M059J (cell line): Measurements from ENCODE around the gene RNF224. TPM values are rescaled to one million over a fixed set of nuclear protein-coding genes. Genes with fewer than 3 reads are reported as not detected.
A peak's percentile ranks its signal among the peaks of the same experiment; 100 is the strongest.

Source experiments
- DNase-seq: peaks from one replicate; pipeline ENCODE4 v3.0.0-alpha.2; 2012; ENCODE audit warnings: low read depth
- total RNA-seq: library from RNA; depleted of rRNA; stranded (reverse); fragments of >200 nt; shearing (Covaris generic); gene quantifications from 2 replicates; pipeline ENCODE4 v1.2.3, GENCODE V29; 2014; rRNA removed

Gene RNF224
- total RNA-seq = not detected in 2 replicates

GRCh38 chr9:137227054-137227852, at the start of gene RNF224:
Gene RNF224, plus strand, starts transcription at chr9:137227502. Its CDS starts 834 bp downstream, at chr9:137228336.
- DNase-seq = peak; percentile 80

GRCh38 chr9:137178201-137178938, 48.9 kb upstream of the RNF224 start:
- DNase-seq = peak; percentile 60

DNA sequence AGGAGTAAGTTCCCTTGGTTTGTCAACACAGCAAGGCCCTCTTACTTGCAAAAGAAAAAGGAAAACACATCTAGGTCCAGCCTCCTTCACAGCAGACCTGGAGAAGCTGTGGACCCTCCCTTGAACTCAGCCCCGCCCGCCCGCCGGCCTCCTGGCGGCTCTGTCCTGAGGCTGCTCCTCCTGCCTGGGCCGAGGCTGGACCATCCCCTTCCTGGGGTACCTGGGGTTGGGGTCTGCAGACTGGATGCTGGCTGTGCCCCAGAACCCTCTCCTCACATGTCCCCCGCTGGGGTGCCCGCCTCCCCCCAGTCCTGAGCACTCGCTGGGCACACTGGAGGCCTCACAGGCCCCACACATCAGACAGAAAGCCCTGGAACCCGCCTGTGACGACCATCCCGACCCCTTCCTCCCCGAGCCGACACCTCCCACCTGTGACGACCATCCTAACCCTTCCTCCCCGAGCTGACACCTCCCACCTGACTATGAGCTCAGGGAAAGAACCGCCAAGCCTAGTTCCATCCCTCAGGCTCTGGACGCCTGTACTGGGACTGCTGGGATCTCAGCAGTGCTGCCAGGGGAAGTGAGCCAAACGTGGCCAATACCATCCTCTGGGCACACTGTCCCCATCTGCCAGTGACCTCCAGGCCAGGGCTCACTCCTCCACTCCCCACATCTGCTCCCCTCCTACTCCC, 48.2 kb upstream of the RNF224 start:
- DNase-seq = no peak

GRCh38 chr9:137179761-137180160, 47.5 kb upstream of the RNF224 start:
- DNase-seq = no peak

DNA sequence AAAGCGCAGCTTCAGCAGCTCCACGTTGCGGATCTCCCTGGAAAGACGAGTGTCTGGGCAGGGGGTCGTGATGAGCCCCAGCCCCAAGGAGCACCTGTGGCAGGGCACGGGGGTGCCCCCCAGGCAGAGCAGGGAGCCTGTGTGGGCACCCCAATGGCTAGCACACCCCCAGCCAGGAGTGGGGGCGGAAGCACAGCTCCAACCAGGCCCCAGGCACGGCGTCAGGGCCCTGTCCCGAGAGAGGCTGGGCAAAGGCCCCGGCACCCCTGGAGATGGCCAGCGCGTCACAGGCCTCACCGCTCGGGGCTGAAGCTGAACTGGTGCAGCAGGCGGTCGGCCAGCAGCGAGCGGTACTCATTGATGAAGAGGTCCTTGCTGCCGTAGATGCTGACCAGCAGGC, 46.8 kb upstream of the RNF224 start:
- no peak for DNase-seq

GRCh38 chr9:137181680-137182079, 45.6 kb upstream of the RNF224 start:
- no peak for DNase-seq

DNA sequence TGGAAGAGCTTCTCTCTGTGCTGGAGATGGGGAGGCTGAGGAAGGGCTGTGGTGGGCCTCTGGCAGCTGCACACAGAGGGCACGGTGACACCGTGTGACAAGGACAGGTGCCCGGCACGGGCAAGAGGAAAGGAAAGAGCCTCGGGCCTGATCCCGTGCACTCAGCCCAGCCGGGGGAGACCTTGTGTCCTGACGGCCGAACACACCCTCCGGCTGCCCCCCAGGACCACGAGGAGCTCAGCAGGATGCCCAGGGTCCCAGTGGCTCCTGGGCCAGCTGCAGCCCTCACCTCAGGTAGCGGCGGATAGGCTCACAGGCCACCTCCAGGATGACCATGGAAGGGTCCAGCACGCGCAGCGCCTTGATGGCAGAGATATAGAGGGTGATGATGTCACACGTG, 44.5 kb upstream of the RNF224 start:
- DNase-seq = no peak

GRCh38 chr9:137183980-137184595, 43.2 kb upstream of the RNF224 start:
- no peak for DNase-seq

DNA sequence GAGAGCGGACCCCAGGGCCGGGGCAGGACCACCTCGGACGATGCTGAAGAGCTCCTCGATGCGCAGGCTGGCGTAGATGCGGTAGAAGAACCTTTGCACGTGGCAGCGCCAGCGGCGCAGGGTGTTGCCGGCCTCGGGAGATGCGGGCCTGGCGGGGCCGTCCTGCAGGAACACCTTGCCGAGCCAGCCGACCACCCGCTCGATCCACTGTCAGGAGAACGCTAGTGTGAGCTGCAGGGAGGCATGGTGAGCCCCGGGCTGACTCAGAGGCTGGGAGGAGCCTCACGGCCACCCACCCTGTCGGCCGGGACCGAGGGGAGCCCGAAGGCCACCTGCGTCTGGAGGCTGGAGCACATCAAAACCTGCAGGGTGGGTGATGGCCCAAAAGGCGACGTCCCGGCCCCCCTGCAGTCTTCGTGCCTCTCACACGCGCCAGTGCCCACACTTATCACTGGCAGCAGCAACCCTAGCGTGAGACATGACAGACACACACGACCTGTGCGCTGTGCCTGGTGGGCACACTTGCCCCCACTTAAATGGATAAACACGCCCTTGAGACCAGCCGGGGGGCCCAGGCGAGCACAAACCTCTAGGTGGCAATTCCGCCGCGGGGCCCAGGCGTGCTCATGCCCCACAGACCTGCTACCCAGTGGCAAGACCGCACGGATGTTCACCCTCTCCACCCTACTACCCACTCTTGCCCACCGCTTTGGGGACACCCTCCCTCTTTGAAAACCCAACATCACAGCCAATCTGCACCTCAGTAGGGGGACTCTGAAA, 42.2 kb upstream of the RNF224 start:
- no peak for DNase-seq

DNA sequence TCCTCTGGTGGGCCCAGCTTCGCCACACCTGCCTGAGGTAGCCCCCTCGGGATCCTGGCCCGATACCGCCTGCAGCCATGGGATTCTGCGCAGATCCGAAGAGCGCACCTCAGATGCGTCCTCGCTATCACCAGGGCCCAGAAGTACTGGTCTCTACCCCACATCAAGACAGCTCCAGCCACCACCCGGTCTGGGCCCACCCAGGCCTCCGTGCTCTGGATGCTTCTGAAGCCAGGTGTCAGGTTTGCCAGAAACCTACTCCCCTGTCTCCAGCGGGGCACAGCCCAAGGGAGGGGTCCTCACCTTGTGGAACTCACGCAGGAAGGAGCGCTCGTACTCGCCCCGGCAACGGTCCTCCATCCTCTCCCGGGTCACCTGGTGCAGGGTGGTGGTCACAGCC, 41.4 kb upstream of the RNF224 start:
- DNase-seq = no peak

GRCh38 chr9:137186385-137186784, 40.9 kb upstream of the RNF224 start:
- DNase-seq = no peak

- DNase-seq = no peak
Measured at GRCh38 chr9:137187386-137187785, 39.9 kb upstream of the RNF224 start.

- DNase-seq = no peak
Measured at GRCh38 chr9:137188086-137188489, 39.2 kb upstream of the RNF224 start.

DNA sequence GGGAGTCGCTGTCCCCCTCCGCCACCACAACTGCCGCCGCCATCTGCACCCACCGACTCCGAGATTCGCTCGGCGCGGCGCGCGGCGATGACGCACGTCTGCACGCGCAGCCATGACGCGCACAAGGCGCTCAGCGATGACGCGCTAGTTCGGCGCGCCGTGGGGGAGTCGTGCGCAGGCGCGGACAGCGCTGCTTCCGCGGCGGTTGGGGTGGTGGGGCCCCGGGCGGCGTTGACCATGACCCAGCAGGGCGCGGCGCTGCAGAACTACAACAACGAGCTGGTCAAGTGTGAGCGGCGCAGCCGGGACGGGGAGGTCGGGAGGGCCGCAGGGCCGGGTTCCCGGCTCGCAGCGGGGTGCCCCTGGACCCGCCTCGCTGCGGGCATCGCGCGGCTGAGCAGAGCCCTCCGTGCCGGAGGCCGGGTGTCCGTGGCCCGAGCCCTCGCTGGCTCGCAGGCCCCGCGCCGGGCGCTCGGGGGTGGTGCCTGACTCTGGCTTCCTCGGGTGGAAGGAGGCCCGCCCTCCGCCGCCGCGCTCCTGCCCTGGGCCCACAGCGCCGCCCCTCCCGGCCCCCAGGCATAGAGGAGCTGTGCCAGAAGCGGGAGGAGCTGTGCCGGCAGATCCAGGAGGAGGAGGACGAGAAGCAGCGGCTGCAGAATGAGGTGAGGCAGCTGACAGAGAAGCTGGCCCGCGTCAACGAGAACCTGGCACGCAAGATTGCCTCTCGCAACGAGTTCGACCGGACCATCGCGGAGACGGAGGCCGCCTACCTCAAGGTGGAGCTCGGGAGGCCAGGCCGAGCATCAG, 38.6 kb upstream of the RNF224 start, which contains the start of the genes ANAPC2 and SSNA1:
Gene ANAPC2, minus strand, starts transcription at position 71 of the 807 bp plus-strand sequence. Its CDS starts 28 bp downstream, at position 43.
Gene SSNA1, plus strand, starts transcription at position 187 of the 807 bp plus-strand sequence. Its CDS starts 51 bp downstream, at position 238.
- peak; percentile 91 for DNase-seq

- no peak for DNase-seq
Measured at GRCh38 chr9:137189297-137190295, 37.7 kb upstream of the RNF224 start.

DNA sequence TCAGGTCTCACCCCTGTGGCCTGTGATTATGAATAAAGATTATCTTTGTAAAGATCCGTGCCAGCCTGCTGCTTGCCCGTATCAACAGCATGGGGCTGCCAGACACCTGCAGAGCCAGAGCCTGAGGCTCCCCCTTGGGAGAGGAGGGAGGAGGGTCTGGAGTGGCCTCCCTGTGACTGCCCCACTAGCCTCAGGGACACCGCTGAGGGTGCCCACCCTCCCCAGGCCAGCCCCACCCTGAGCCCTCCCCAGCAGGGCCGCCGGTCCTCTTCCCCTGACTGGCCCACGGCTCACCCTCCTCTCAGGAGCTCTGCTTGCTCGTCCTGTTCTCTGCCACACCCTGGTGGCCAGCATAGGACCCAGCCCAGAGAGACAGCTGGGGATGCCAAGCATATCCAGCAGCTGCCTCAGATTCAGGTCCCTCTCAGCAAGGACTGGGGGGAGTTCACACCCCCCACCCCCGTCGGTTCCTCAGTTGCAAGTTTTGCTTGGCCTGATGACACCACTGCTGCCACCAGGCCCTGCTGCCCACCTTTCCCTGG, 36.9 kb upstream of the RNF224 start:
- DNase-seq = no peak

GRCh38 chr9:137191245-137191644, 36.1 kb upstream of the RNF224 start:
- no peak for DNase-seq

GRCh38 chr9:137191691-137192447, 35.4 kb upstream of the RNF224 start:
- DNase-seq = no peak
